SK-N-SH (cell line): ENCODE data around the gene TMEM238L. TPM values are rescaled to one million over a fixed set of nuclear protein-coding genes. Genes with fewer than 3 reads are reported as not detected.

Source experiments
- CTCF ChIA-PET: fragments of 300-600, 350-600 bp; formaldehyde crosslinking; extraction: SDS; loops from one replicate; lab custom pipeline; 2021; lab: Yijun Ruan, JAX
- POLR2A ChIA-PET: fragments of 350-600 bp; sonication (Branson Sonifier 250); formaldehyde crosslinking; extraction: SDS; loops from one replicate; lab custom pipeline; 2020; ENCODE audit warnings: antibody characterized with exemption, inconsistent platforms; lab: Yijun Ruan, JAX
- DNase-seq: peaks from one replicate; pipeline ENCODE4 v3.0.0; 2012
- H2AFZ ChIP-seq: fragments of 200-600 bp; sonication (generic); 2 replicates; pipeline ENCODE4 v1.8.1; 2016; ENCODE audit warnings: antibody characterized with exemption, mild to moderate bottlenecking, low read depth
- H3F3A ChIP-seq: fragments of 200-600 bp; sonication (generic); replicated peaks from 2 replicates; pipeline ENCODE3; 2016; ENCODE audit warnings: antibody characterized with exemption, mild to moderate bottlenecking; ENCODE audit not compliant: insufficient read depth
- H3K27ac ChIP-seq, 2 experiments: fragments of 200-500 bp in 1 of 2; fragments of 200-600 bp in 1 of 2; sonication (Bioruptor generic) in 1 of 2; sonication (generic), shearing (Covaris generic) in 1 of 2; 2 replicates each; pipeline versions ENCODE4 v1.5.1 to v1.6.1; 2014 to 2016; ENCODE audit warnings: low read depth in 2 of 2, inconsistent platforms in 1 of 2, low read length in 1 of 2, mild to moderate bottlenecking in 1 of 2, mixed read lengths in 1 of 2
- H3K27me3 ChIP-seq: fragments of 200-600 bp; sonication (generic), shearing (Covaris generic); 2 replicates; pipeline ENCODE4 v1.6.1; 2016; ENCODE audit warnings: mixed run types; ENCODE audit not compliant: insufficient read depth
- H3K36me3 ChIP-seq, 2 experiments: fragments of 200-500 bp in 1 of 2; fragments of 200-600 bp in 1 of 2; sonication (Bioruptor generic) in 1 of 2; sonication (generic) in 1 of 2; replicated peaks in 1 of 2; 2 replicates each; pipeline versions ENCODE3 to v1.5.1; 2014 to 2016; ENCODE audit warnings: low read length in 1 of 2, mild to moderate bottlenecking in 1 of 2; ENCODE audit not compliant: insufficient read depth in 2 of 2, control insufficient read depth in 1 of 2
- H3K4me1 ChIP-seq, 2 experiments: fragments of 200-500 bp in 1 of 2; fragments of 200-600 bp in 1 of 2; sonication (Bioruptor generic) in 1 of 2; sonication (generic), shearing (Covaris generic) in 1 of 2; 2 replicates each; pipeline versions ENCODE4 v1.5.1 to v1.6.1; 2014 to 2016; ENCODE audit warnings: low read depth in 1 of 2, low read length in 1 of 2, mixed run types in 1 of 2; ENCODE audit not compliant: insufficient read depth in 2 of 2, control insufficient read depth in 1 of 2
- H3K4me2 ChIP-seq: fragments of 200-600 bp; sonication (generic), shearing (Covaris generic); 2 replicates; pipeline ENCODE4 v1.6.1; 2017; ENCODE audit warnings: mixed run types
- H3K4me3 ChIP-seq, 2 experiments: fragments of 200-500 bp in 1 of 2; fragments of 200-600 bp in 1 of 2; sonication (Bioruptor generic) in 1 of 2; sonication (generic), shearing (Covaris generic) in 1 of 2; 2 replicates each; pipeline versions ENCODE4 v1.5.1 to v1.8.1; 2014 to 2016; ENCODE audit warnings: low read depth in 2 of 2, inconsistent platforms in 1 of 2, low read length in 1 of 2, mild to moderate bottlenecking in 1 of 2, mixed read lengths in 1 of 2, moderate library complexity in 1 of 2
- H3K79me2 ChIP-seq: fragments of 200-600 bp; sonication (generic); 2 replicates; pipeline ENCODE4 v1.8.1; 2017; ENCODE audit warnings: mild to moderate bottlenecking; ENCODE audit not compliant: insufficient read depth
- H3K9ac ChIP-seq: fragments of 200-600 bp; sonication (generic); 2 replicates; pipeline ENCODE4 v1.6.1; 2017; ENCODE audit warnings: mixed run types
- H3K9me2 ChIP-seq: fragments of 200-600 bp; sonication (generic); 2 replicates; pipeline ENCODE4 v1.6.1; 2017; ENCODE audit warnings: mixed run types
- H3K9me3 ChIP-seq: fragments of 200-600 bp; sonication (generic); 2 replicates; pipeline ENCODE4 v1.6.1; 2017; ENCODE audit warnings: mixed run types, mild to moderate bottlenecking, moderate library complexity
- H4K20me1 ChIP-seq: fragments of 200-600 bp; sonication (generic); 2 replicates; pipeline ENCODE4 v1.6.1; 2017; ENCODE audit warnings: mild to moderate bottlenecking, mixed run types; ENCODE audit not compliant: insufficient read depth
- CHD2 ChIP-seq: fragments of 150-350 bp; IDR thresholded peaks from 2 replicates; pipeline ENCODE4 v1.6.1; 2018; ENCODE audit warnings: low read length; ENCODE audit not compliant: partially characterized antibody
- ELF1 ChIP-seq: IDR thresholded peaks from 2 replicates; pipeline ENCODE4 v1.4.0; 2012
- EP300 ChIP-seq, 2 experiments: IDR thresholded peaks; 2 replicates each; pipeline versions ENCODE4 v1.4.0 to v1.6.1; 2012; ENCODE audit warnings: borderline replicate concordance in 1 of 2, low read depth in 1 of 2, low read length in 1 of 2
- FOXJ3 ChIP-seq: sonication (generic); formaldehyde crosslinking; IDR thresholded peaks from 2 replicates; pipeline ENCODE4 v1.5.1; 2020; ENCODE audit warnings: mild to moderate bottlenecking, missing genetic modification reagents
- FOXM1 ChIP-seq: IDR thresholded peaks from 2 replicates; pipeline ENCODE4 v1.4.0; 2012; ENCODE audit warnings: low read depth, mild to moderate bottlenecking
- GABPA ChIP-seq: IDR thresholded peaks from 2 replicates; pipeline ENCODE4 v1.4.0; 2012; ENCODE audit warnings: low read depth, mild to moderate bottlenecking
- GATA2 ChIP-seq: sonication (generic); formaldehyde crosslinking; IDR thresholded peaks from 2 replicates; pipeline ENCODE4 v1.5.0; 2020; ENCODE audit warnings: mild to moderate bottlenecking, missing genetic modification reagents
- MXI1 ChIP-seq: IDR thresholded peaks from 2 replicates; pipeline ENCODE4 v1.6.1; 2012; ENCODE audit warnings: mild to moderate bottlenecking, low read depth, low read length, improper control_type of control experiment
- NFIC ChIP-seq: IDR thresholded peaks from 2 replicates; pipeline ENCODE4 v1.4.0; 2012; ENCODE audit warnings: borderline replicate concordance
- RCOR1 ChIP-seq: fragments of 150-350 bp; IDR thresholded peaks from 2 replicates; pipeline ENCODE4 v1.6.1; 2017; ENCODE audit warnings: antibody characterized with exemption, low read length
- RFX5 ChIP-seq: IDR thresholded peaks from 2 replicates; pipeline ENCODE4 v1.6.1; 2012; ENCODE audit warnings: mild to moderate bottlenecking, improper control_type of control experiment, low read length
- TAF1 ChIP-seq: IDR thresholded peaks from 2 replicates; pipeline ENCODE4 v1.6.1; 2012; ENCODE audit warnings: low read depth, mild to moderate bottlenecking, low read length, moderate library complexity, borderline replicate concordance
- WGBS: methylation state at CpG from one replicate; pipeline ENCODE4 v1.1.6; 2017; ENCODE audit warnings: low lambda C conversion rate; 5-methylcytosine and 5-hydroxymethylcytosine counted together
- polyA plus RNA-seq, 3 experiments: library from polyadenylated mRNA; depleted of rRNA; stranded (reverse); fragments of >200 nt; gene quantifications; 2 replicates each; pipeline ENCODE4 v1.2.3, GENCODE V29; 2012
- TF ChIP-seq, protein P1 (sequence below): fragments of 200-600 bp; sonication (generic); IDR thresholded peaks from 2 replicates; pipeline ENCODE4 v1.6.1; 2017; ENCODE audit warnings: antibody characterized with exemption, mild to moderate bottlenecking, moderate library complexity
- TF ChIP-seq, protein P2 (sequence below): IDR thresholded peaks from 2 replicates; pipeline ENCODE4 v1.4.0; 2012; ENCODE audit warnings: low read depth
- TF ChIP-seq, protein P3 (sequence below): IDR thresholded peaks from 2 replicates; pipeline ENCODE4; 2012

The TMEM238L gene
- polyA plus RNA-seq, 1 of the 3 experiments (the other 2 are of a cell fraction), result not detected

DNA sequence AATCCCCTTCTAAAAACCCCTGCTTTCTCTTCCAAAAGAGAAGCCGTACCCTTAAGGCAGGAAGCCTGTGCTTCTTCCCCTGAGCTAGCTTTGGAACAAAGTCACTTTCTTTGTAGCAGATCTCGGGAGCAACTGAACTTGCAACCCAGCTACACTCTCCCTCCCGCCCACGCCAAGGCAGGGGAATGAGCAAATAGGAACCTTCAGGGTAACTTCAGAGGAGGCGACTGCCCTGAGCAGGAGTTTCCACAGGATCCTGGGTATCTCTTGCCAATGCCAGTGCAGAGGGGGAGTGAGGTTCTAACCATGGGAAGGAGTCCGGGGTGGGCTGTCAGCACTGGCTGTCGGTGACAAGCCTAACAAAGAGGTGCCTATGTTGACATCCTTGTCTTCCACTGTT, 39.9 kb upstream of the TMEM238L start:
- Histone ChIP-seq H3K27me3 (no peaks in the 10 kb centered on the region), H3F3A (no peaks in the 10 kb centered on the region), H3K9me2 (no peaks in the 10 kb centered on the region), H3K9ac (no peak overlapping the region), H3K4me2 (no peak overlapping the region), H3K27ac (no peak overlapping the region), H3K4me3 (no peak overlapping the region), H4K20me1 (no peaks in the 10 kb centered on the region), H3K4me1 (peaks cover 0 to 4% of the 10 kb centered on the region in 2 experiments; a peak in 1 of 4 replicates), H3K36me3 (no peaks in the 10 kb centered on the region), H3K9me3 (no peaks in the 10 kb centered on the region), H3K79me2 (no peaks in the 10 kb centered on the region), H2AFZ (no peak overlapping the region)
- CTCF ChIA-PET, result interaction anchor here (1.3 to 8.3 kb wide), 11 partner anchors 9 to 213 kb away, joined by 4 to 165 read pairs (median 16); no protein-coding TSS in a partner anchor
- POLR2A ChIA-PET, result interaction anchor here (1.0 kb wide), 1 partner anchor 111 kb away, joined by 3 read pairs; no protein-coding TSS in a partner anchor
- peak; percentile 12 for DNase-seq
- TF ChIP-seq FOXM1, result no peak
- 45% methylated on average over 7 of the region's 7 CpGs for WGBS

DNA sequence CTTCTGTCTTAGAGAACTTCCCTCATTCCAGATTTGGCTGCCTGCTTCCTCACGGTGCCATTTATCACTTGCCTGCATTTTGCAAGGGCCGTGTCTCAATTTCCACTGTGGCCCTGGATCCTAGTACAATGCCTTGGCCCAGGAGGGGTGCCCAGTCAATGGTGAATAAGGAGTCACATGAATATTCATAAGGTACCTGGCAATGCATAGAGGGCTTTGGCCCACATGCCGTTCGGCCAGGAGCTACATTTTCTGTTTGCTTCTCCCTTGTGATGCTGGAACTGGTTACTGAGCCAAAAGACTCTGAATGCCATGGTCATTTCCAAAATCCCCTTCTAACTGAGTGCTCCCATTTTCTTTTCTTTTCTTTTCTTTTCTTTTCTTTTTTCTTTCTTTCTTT, 38.8 kb upstream of the TMEM238L start:
- H2AFZ ChIP-seq, result no peak overlapping the region
- no peaks in the 10 kb centered on the region for H3K9me2 ChIP-seq
- ChIA-PET CTCF (interaction anchor here (1.4 to 8.3 kb wide), 4 partner anchors 69 to 196 kb away, joined by 5 to 165 read pairs (median 20); no protein-coding TSS in a partner anchor), POLR2A (no interaction called here)
- H4K20me1 ChIP-seq, result no peaks in the 10 kb centered on the region
- no peak overlapping the region for H3K27ac ChIP-seq
- H3F3A ChIP-seq, result no peaks in the 10 kb centered on the region
- TF ChIP-seq, protein P1, sequence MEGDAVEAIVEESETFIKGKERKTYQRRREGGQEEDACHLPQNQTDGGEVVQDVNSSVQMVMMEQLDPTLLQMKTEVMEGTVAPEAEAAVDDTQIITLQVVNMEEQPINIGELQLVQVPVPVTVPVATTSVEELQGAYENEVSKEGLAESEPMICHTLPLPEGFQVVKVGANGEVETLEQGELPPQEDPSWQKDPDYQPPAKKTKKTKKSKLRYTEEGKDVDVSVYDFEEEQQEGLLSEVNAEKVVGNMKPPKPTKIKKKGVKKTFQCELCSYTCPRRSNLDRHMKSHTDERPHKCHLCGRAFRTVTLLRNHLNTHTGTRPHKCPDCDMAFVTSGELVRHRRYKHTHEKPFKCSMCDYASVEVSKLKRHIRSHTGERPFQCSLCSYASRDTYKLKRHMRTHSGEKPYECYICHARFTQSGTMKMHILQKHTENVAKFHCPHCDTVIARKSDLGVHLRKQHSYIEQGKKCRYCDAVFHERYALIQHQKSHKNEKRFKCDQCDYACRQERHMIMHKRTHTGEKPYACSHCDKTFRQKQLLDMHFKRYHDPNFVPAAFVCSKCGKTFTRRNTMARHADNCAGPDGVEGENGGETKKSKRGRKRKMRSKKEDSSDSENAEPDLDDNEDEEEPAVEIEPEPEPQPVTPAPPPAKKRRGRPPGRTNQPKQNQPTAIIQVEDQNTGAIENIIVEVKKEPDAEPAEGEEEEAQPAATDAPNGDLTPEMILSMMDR, result no peak
- TF ChIP-seq, protein P2, sequence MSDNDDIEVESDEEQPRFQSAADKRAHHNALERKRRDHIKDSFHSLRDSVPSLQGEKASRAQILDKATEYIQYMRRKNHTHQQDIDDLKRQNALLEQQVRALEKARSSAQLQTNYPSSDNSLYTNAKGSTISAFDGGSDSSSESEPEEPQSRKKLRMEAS, result no peak
- TF ChIP-seq TAF1, result no peak
- TF ChIP-seq, all 33 proteins: peak for 0
- H3K79me2 ChIP-seq, result no peaks in the 10 kb centered on the region
- H3K27me3 ChIP-seq, result no peaks in the 10 kb centered on the region
- H3K4me2 ChIP-seq, result no peak overlapping the region
- H3K4me1 ChIP-seq, result peaks cover 0 to 4% of the 10 kb centered on the region in 2 experiments; a peak in 1 of 4 replicates
- 42% methylated on average over 4 of the region's 4 CpGs for WGBS
- H3K9ac ChIP-seq, result no peak overlapping the region
- no peaks in the 10 kb centered on the region for H3K36me3 ChIP-seq
- H3K4me3 ChIP-seq, result no peak overlapping the region
- no peaks in the 10 kb centered on the region for H3K9me3 ChIP-seq
- no peak for DNase-seq

DNA sequence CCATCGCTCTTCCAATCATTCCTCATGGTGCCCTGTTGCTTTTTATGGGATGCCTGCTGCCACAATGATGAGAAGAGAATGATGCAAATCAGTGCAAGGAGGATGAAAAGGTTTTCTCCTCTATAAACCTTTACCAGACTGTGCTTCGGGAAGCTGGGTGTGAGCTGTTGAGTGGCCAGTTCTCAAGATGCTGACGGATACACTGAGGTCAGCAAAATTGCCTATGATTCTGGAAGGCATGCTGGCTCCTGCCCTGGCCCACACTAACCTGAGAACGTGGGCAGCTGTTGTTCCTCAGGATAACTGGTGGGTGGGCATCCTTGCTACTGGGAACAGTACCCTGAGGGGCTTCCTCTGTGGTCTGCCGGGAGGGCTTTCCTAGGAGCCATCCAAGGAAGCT, 34.8 kb upstream of the TMEM238L start:
- Histone ChIP-seq H3K9me3 (no peaks in the 10 kb centered on the region), H3K9ac (no peak overlapping the region), H2AFZ (no peak overlapping the region), H3K4me1 (no peaks in the 10 kb centered on the region; a peak in 1 of 4 replicates), H3K27me3 (no peaks in the 10 kb centered on the region), H3K4me3 (no peak overlapping the region), H3K9me2 (no peaks in the 10 kb centered on the region), H3F3A (no peaks in the 10 kb centered on the region), H3K36me3 (no peaks in the 10 kb centered on the region), H3K4me2 (no peak overlapping the region), H3K79me2 (no peaks in the 10 kb centered on the region), H3K27ac (no peak overlapping the region), H4K20me1 (no peaks in the 10 kb centered on the region)
- ChIA-PET CTCF (interaction anchor here (5.3 kb wide), 1 partner anchor 102 kb away, joined by 42 read pairs; no protein-coding TSS in a partner anchor), POLR2A (no interaction called here)
- WGBS, result 38% methylated on average over 5 of the region's 5 CpGs
- TF ChIP-seq RCOR1 (no peak), ELF1 (no peak), MXI1 (no peak), GATA2 (CRISPR knock-in tag) (no peak), RFX5 (no peak), NFIC (no peak), GABPA (no peak), EP300 (IDR thresholded peaks at IDR 0.05; ENCODE audit: borderline replicate concordance in 1 of 2, low read depth in 1 of 2, low read length in 1 of 2) (no peak), FOXJ3 (no peak), CHD2 (no peak)
- TF ChIP-seq, protein P2, result no peak
- TF ChIP-seq, protein P3, sequence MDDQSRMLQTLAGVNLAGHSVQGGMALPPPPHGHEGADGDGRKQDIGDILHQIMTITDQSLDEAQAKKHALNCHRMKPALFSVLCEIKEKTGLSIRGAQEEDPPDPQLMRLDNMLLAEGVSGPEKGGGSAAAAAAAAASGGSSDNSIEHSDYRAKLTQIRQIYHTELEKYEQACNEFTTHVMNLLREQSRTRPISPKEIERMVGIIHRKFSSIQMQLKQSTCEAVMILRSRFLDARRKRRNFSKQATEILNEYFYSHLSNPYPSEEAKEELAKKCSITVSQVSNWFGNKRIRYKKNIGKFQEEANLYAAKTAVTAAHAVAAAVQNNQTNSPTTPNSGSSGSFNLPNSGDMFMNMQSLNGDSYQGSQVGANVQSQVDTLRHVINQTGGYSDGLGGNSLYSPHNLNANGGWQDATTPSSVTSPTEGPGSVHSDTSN, result no peak
- TF ChIP-seq, protein P1, result no peak
- no peak for DNase-seq
